ENCODE data around the gene MIS18A. TPM values are rescaled to one million over a fixed set of nuclear protein-coding genes. Genes with fewer than 3 reads are reported as not detected.

MIS18A gene
- total RNA-seq, 1 donor from 2014 or later, result 15.6 TPM

DNA sequence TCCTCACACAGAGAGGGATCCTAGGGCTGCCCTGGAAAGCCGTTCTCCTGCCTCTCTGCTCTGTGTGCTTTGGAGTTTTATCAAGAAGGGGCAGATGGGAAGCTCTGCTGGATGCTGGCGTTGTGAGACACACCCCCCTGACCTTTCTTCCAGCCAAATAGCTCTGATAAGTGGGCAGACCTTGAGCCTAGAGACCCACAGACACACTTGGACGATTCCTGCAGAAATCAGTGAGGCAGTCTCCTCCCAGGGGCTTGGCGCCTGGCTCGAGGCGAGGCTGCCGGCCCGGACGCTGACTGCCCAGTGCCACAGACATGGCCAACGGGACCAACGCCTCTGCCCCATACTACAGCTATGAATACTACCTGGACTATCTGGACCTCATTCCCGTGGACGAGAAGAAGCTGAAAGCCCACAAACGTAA lies 19.8 kb upstream of the MIS18A start, which contains the start of gene MRAP:
TSS of gene MRAP (plus strand) at position 198 of the 424 bp plus-strand sequence. CDS start at position 315, 117 bp downstream.
- TF ChIP-seq, protein P1, sequence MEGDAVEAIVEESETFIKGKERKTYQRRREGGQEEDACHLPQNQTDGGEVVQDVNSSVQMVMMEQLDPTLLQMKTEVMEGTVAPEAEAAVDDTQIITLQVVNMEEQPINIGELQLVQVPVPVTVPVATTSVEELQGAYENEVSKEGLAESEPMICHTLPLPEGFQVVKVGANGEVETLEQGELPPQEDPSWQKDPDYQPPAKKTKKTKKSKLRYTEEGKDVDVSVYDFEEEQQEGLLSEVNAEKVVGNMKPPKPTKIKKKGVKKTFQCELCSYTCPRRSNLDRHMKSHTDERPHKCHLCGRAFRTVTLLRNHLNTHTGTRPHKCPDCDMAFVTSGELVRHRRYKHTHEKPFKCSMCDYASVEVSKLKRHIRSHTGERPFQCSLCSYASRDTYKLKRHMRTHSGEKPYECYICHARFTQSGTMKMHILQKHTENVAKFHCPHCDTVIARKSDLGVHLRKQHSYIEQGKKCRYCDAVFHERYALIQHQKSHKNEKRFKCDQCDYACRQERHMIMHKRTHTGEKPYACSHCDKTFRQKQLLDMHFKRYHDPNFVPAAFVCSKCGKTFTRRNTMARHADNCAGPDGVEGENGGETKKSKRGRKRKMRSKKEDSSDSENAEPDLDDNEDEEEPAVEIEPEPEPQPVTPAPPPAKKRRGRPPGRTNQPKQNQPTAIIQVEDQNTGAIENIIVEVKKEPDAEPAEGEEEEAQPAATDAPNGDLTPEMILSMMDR (IDR thresholded peaks at IDR 0.05; ENCODE audit: insufficient read depth, low read length, poor library complexity, severe bottlenecking), result no peak
- DNase-seq (ENCODE audit: low read depth), result no peak
- no peaks in the 10 kb centered on the region for H3K27me3 ChIP-seq (ENCODE audit: control insufficient read depth, insufficient read depth, low read length)

DNA sequence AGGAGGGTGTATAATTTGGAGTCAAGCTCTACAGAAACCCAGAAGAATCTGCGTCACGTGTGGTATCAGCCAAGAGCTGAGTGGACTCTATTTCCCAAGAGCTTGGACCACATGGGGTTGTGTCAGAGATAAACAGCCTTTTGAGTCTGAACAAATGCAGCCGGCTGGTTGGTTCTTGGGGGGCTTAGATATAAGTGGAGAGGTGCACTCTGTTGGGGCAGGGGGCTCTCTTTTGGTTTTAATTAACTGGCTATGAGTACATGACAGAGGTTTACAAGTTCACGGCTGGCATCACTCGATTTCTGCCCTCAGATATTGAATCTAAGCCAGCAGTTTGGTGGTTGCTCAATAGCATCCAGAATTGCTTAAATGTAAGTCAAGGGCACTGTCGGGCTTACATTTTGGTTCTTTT lies 19.3 kb upstream of the MIS18A start:
- DNase-seq (ENCODE audit: low read depth), result no peak
- TF ChIP-seq, protein P1 (IDR thresholded peaks at IDR 0.05; ENCODE audit: insufficient read depth, low read length, poor library complexity, severe bottlenecking), result no peak
- Histone ChIP-seq H3K27me3 (ENCODE audit: control insufficient read depth, insufficient read depth, low read length) (no peaks in the 10 kb centered on the region), H3K36me3 (ENCODE audit: control insufficient read depth, insufficient read depth, low read length) (no peaks in the 10 kb centered on the region), H3K4me3 (ENCODE audit: low read depth, low read length) (no peak overlapping the region)

More for the DNA sequence above, 19.8 kb upstream of the MIS18A start, which contains the start of gene MRAP:
- H3K36me3 ChIP-seq (ENCODE audit: control insufficient read depth, insufficient read depth, low read length), result no peaks in the 10 kb centered on the region
- no peak within 1 kb of the TSS for H3K4me3 ChIP-seq (ENCODE audit: low read depth, low read length)

DNA sequence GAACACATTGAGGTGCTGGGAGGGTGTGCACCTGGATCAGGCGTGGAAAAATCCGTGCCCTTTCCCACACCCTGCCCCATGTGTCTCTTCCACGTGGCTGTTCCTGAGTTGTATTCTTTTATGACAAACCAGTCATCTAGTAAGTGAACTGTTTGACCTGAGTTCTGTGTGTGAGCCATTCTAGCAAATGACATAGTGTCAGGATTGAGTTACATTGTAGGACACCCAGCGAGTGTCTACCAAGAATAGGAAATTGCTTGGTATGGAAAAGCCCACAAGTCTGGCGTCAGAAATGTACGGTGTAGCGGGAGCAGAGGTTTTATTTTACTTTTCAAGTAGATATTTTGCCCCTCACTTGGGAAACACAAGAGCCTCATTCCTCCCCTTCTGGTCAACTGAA lies 18.6 kb upstream of the MIS18A start:
- Histone ChIP-seq H3K36me3 (ENCODE audit: control insufficient read depth, insufficient read depth, low read length) (no peaks in the 10 kb centered on the region), H3K4me3 (ENCODE audit: low read depth, low read length) (no peak overlapping the region), H3K27me3 (ENCODE audit: control insufficient read depth, insufficient read depth, low read length) (no peaks in the 10 kb centered on the region)
- TF ChIP-seq, protein P1 (IDR thresholded peaks at IDR 0.05; ENCODE audit: insufficient read depth, low read length, poor library complexity, severe bottlenecking), result no peak
- no peak for DNase-seq (ENCODE audit: low read depth)

DNA sequence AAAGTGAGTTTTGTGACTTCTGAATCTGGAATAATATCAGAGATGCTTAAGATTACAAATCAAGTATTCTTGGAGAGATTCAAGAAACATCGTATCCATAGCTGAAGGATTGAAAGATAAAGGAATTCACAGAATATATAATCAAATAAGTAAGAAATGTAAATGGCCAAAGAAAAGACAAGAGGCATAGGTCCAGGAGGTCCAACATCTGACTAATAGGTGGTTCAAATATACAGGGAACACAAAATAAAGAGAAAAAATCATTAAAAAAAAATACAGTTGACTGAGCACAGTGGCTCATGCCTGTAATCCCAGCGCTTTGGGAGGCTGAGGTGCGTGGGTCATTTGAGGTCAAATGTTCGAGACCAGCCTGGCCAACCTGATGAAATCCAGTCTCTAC lies 6.6 kb upstream of the MIS18A start:
- DNase-seq (ENCODE audit: low read depth), result no peak
- TF ChIP-seq, protein P1 (IDR thresholded peaks at IDR 0.05; ENCODE audit: insufficient read depth, low read length, poor library complexity, severe bottlenecking), result no peak
- no peaks in the 10 kb centered on the region for H3K36me3 ChIP-seq (ENCODE audit: control insufficient read depth, insufficient read depth, low read length)
- no peaks in the 10 kb centered on the region for H3K27me3 ChIP-seq (ENCODE audit: control insufficient read depth, insufficient read depth, low read length)
- no peak overlapping the region for H3K4me3 ChIP-seq (ENCODE audit: low read depth, low read length)

DNA sequence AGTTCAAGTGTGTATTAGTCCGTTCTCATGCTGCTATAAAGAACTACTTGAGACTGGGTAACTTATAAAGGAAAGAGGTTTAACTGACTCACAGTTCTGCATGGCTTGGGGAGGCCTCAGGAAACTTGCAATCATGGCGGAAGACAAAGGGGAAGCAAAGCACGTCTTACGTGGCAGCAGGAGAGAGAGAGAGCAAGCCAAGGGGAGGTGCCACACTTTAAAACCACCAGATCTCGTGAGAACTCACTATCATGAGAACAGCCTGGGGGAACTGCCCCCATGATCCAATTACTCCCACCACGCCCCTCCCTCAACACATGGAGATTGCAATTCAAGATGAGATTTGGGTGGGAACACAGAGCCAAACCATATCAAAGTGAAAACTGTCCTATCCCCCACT lies 4.1 kb upstream of the MIS18A start:
- Histone ChIP-seq H3K36me3 (ENCODE audit: control insufficient read depth, insufficient read depth, low read length) (no peaks in the 10 kb centered on the region), H3K27me3 (ENCODE audit: control insufficient read depth, insufficient read depth, low read length) (no peaks in the 10 kb centered on the region), H3K4me3 (ENCODE audit: low read depth, low read length) (no peak overlapping the region)
- no peak for DNase-seq (ENCODE audit: low read depth)
- TF ChIP-seq, protein P1 (IDR thresholded peaks at IDR 0.05; ENCODE audit: insufficient read depth, low read length, poor library complexity, severe bottlenecking), result no peak

DNA sequence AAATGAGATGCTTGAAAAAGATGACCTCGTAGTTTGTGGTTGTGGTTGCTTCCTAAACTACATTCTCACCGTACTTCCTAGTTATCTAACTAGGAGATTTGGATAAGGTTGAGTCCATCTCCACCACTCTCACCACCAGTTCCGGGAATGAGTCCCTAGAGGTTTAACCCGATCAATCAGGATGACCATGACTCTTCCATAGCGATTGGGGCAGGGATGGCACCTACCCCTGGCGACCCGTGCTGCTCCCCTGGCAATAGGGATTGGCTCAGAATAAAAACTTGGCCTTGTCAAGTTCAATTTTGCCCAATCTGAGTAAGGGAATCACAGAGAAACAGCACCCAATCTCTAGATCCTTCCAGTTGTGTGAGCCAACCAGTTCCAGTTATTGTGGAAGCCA lies 2.7 kb upstream of the MIS18A start:
- Histone ChIP-seq H3K36me3 (ENCODE audit: control insufficient read depth, insufficient read depth, low read length) (no peaks in the 10 kb centered on the region), H3K27me3 (ENCODE audit: control insufficient read depth, insufficient read depth, low read length) (no peaks in the 10 kb centered on the region), H3K4me3 (ENCODE audit: low read depth, low read length) (no peak overlapping the region)
- TF ChIP-seq, protein P1 (IDR thresholded peaks at IDR 0.05; ENCODE audit: insufficient read depth, low read length, poor library complexity, severe bottlenecking), result no peak
- no peak for DNase-seq (ENCODE audit: low read depth)
